CD14-positive monocyte (primary cell): ENCODE data around the gene AOAH. TPM values are rescaled to one million over a fixed set of nuclear protein-coding genes. Genes with fewer than 3 reads are reported as not detected.

Source experiments
- DNase-seq, 3 donors: peaks; one replicate each; pipeline ENCODE4 v3.0.0-alpha.2; 2011 to 2022
- H2AFZ ChIP-seq: 2 replicates; pipeline ENCODE4 v1.6.0; 2012; ENCODE audit warnings: mild to moderate bottlenecking, low read depth, low read length, inconsistent platforms; ENCODE audit not compliant: insufficient read depth, poor library complexity, severe bottlenecking
- H3K27ac ChIP-seq, 2 donors: 1 replicate in 1 of 2; 2 replicates in 1 of 2; pipeline ENCODE4 v1.5.1; 2012 to 2013; ENCODE audit warnings: low read length in 2 of 2, control low read depth in 1 of 2, inconsistent platforms in 1 of 2, low read depth in 1 of 2, mild to moderate bottlenecking in 1 of 2
- H3K27me3 ChIP-seq, 2 donors: one replicate each; pipeline versions ENCODE4 v1.6.0 to v1.6.1; 2011 to 2013; ENCODE audit warnings: low read length in 2 of 2; ENCODE audit not compliant: control insufficient read depth in 2 of 2, insufficient read depth in 2 of 2
- H3K36me3 ChIP-seq, 2 donors: replicated peaks in 1 of 2; 1 replicate in 1 of 2; 2 replicates in 1 of 2; pipeline versions ENCODE4 v1.5.1 to v1.6.1; 2012 to 2013; ENCODE audit warnings: low read length in 2 of 2, control low read depth in 1 of 2, inconsistent platforms in 1 of 2, mild to moderate bottlenecking in 1 of 2; ENCODE audit not compliant: insufficient read depth in 2 of 2, control insufficient read depth in 1 of 2
- H3K4me1 ChIP-seq, 2 donors: 1 replicate in 1 of 2; 2 replicates in 1 of 2; pipeline versions ENCODE4 v1.5.1 to v1.6.1; 2012 to 2013; ENCODE audit warnings: low read length in 2 of 2, control low read depth in 1 of 2, inconsistent platforms in 1 of 2, mild to moderate bottlenecking in 1 of 2, moderate library complexity in 1 of 2; ENCODE audit not compliant: insufficient read depth in 2 of 2, control insufficient read depth in 1 of 2
- H3K4me2 ChIP-seq: replicated peaks from 2 replicates; pipeline ENCODE3; 2012; ENCODE audit warnings: low read length, moderate library complexity, mild to moderate bottlenecking; ENCODE audit not compliant: poor library complexity, severe bottlenecking; ENCODE audit errors: extremely low read depth
- H3K4me3 ChIP-seq, 3 experiments: fragments of 200-600 bp in 1 of 3; sonication (generic) in 1 of 3; replicated peaks in 1 of 3; 1 replicate in 2 of 3; 2 replicates in 1 of 3; pipeline ENCODE4 v1.5.1; 2011 to 2013; ENCODE audit warnings: low read length in 3 of 3, mild to moderate bottlenecking in 3 of 3, control low read depth in 2 of 3, low read depth in 2 of 3, inconsistent platforms in 1 of 3, moderate library complexity in 1 of 3
- H3K79me2 ChIP-seq: 2 replicates; pipeline ENCODE4 v1.6.0; 2012; ENCODE audit warnings: mild to moderate bottlenecking, control low read depth, inconsistent platforms, low read length, moderate library complexity; ENCODE audit not compliant: insufficient read depth
- H3K9ac ChIP-seq: 2 replicates; pipeline ENCODE4 v1.6.0; 2017; ENCODE audit warnings: low read length, mild to moderate bottlenecking; ENCODE audit not compliant: insufficient read depth, poor library complexity, severe bottlenecking
- H3K9me3 ChIP-seq, 2 donors: replicated peaks in 1 of 2; 1 replicate in 1 of 2; 2 replicates in 1 of 2; pipeline versions ENCODE4 v1.5.1 to v1.6.1; 2012 to 2013; ENCODE audit warnings: low read length in 2 of 2, control low read depth in 1 of 2; ENCODE audit not compliant: control insufficient read depth in 1 of 2, insufficient read depth in 1 of 2
- H4K20me1 ChIP-seq: 2 replicates; pipeline ENCODE4 v1.6.0; 2012; ENCODE audit warnings: mild to moderate bottlenecking, low read length, control low read depth, moderate library complexity; ENCODE audit not compliant: insufficient read depth
- H3K27ac Mint-ChIP-seq, 7 donors: one replicate each; pipeline ENCODE4 v1.8.0; 2020; ENCODE audit warnings: mild to moderate bottlenecking in 7 of 7, mixed read lengths in 7 of 7, moderate library complexity in 6 of 7, inconsistent platforms in 2 of 7
- H3K27me3 Mint-ChIP-seq, 3 donors: one replicate each; pipeline ENCODE4 v1.8.0; 2021 to 2022; ENCODE audit warnings: low read depth in 3 of 3, mild to moderate bottlenecking in 3 of 3, mixed read lengths in 3 of 3, moderate library complexity in 3 of 3, inconsistent platforms in 1 of 3
- H3K36me3 Mint-ChIP-seq, 2 donors: one replicate each; pipeline ENCODE4 v1.8.0; 2020; ENCODE audit warnings: mixed read lengths in 2 of 2, inconsistent platforms in 1 of 2, mild to moderate bottlenecking in 1 of 2
- H3K4me1 Mint-ChIP-seq: one replicate; pipeline ENCODE4 v1.8.0; 2020; ENCODE audit warnings: mild to moderate bottlenecking, mixed read lengths
- H3K4me3 Mint-ChIP-seq, 2 donors: one replicate each; pipeline ENCODE4 v1.8.0; 2020; ENCODE audit warnings: mild to moderate bottlenecking in 2 of 2, mixed read lengths in 2 of 2, moderate library complexity in 1 of 2
- H3K9me3 Mint-ChIP-seq, 7 donors: one replicate each; pipeline ENCODE4 v1.8.0; 2020 to 2022; ENCODE audit warnings: mixed read lengths in 7 of 7, mild to moderate bottlenecking in 6 of 7, moderate library complexity in 6 of 7, inconsistent platforms in 2 of 7
- CTCF ChIP-seq: fragments of 200-600 bp; IDR thresholded peaks from one replicate; pipeline ENCODE4 v1.8.0; 2022; ENCODE audit warnings: antibody characterized with exemption, mild to moderate bottlenecking
- WGBS: methylation state at CpG from one replicate; pipeline ENCODE4 v1.1.5; 2013; ENCODE audit warnings: missing lambda C conversion rate; ENCODE audit not compliant: insufficient coverage; 5-methylcytosine and 5-hydroxymethylcytosine counted together
- intact Hi-C, 2 donors: fragments of 100-400 bp; cut with micrococcal nuclease; formaldehyde crosslinking; loops; one replicate each; pipeline versions ENCODE4 v1.15.0 to v1.15.1; 2023
- polyA plus RNA-seq, 3 donors: library from polyadenylated mRNA; depleted of rRNA in 1 of 3; unstranded in 2 of 3; stranded (reverse) in 1 of 3; fragments of 300-500 nt in 2 of 3; fragments of >200 nt in 1 of 3; fragmentation: Illumina TruSeq in 2 of 3; gene quantifications; 1 replicate in 2 of 3; 2 replicates in 1 of 3; pipeline ENCODE4 v1.2.3, GENCODE V29; 2012 to 2021

AOAH gene
- polyA plus RNA-seq, 3 donors = 305 to 467 (median 349) TPM

GRCh38 chr7:36602934-36603887, 121.1 kb downstream of the AOAH start:
- Histone ChIP-seq H3K4me3 (no peak overlapping the region), H3K36me3 (peaks cover 66 to 100% of the 10 kb centered on the region in 2 donors), H3K4me2 (no peak overlapping the region), H3K4me1 (peaks cover 17 to 23% of the 10 kb centered on the region in 2 donors), H3K27ac (peak overlapping the region in 1 of 2 donors; percentile 58), H3K27me3 (no peaks in the 10 kb centered on the region), H3K9ac (no peak overlapping the region), H3K79me2 (no peaks in the 10 kb centered on the region), H3K9me3 (no peaks in the 10 kb centered on the region), H4K20me1 (peaks cover 100% of the 10 kb centered on the region), H2AFZ (no peak overlapping the region)
- Mint-ChIP-seq H3K9me3 (no peaks in the 10 kb centered on the region), H3K4me3 (no peak overlapping the region), H3K27ac (peak overlapping the region in 4 of 7 donors; percentile 6 to 90 (median 56)), H3K36me3 (peaks cover 86 to 93% of the 10 kb centered on the region in 2 donors), H3K4me1 (peaks cover 36% of the 10 kb centered on the region), H3K27me3 (no peaks in the 10 kb centered on the region)
- intact Hi-C loops = no loop called here
- 35% methylated on average over 5 of the region's 7 CpGs for WGBS
- no peak for TF ChIP-seq CTCF
- no peak for DNase-seq

GRCh38 chr7:36602511-36602910, 121.8 kb downstream of the AOAH start:
- Histone ChIP-seq H3K79me2 (no peaks in the 10 kb centered on the region), H3K9me3 (no peaks in the 10 kb centered on the region), H2AFZ (no peak overlapping the region), H4K20me1 (peaks cover 100% of the 10 kb centered on the region), H3K27ac (peak overlapping the region in 1 of 2 donors; percentile 58), H3K36me3 (peaks cover 66 to 100% of the 10 kb centered on the region in 2 donors), H3K9ac (no peak overlapping the region), H3K27me3 (no peaks in the 10 kb centered on the region), H3K4me1 (peaks cover 17 to 23% of the 10 kb centered on the region in 2 donors), H3K4me3 (no peak overlapping the region), H3K4me2 (no peak overlapping the region)
- Mint-ChIP-seq H3K27me3 (no peaks in the 10 kb centered on the region), H3K9me3 (no peaks in the 10 kb centered on the region), H3K36me3 (peaks cover 86 to 93% of the 10 kb centered on the region in 2 donors), H3K4me1 (peaks cover 36% of the 10 kb centered on the region), H3K4me3 (no peak overlapping the region), H3K27ac (peak overlapping the region in 4 of 7 donors; percentile 6 to 90 (median 44))
- intact Hi-C loops = no loop called here
- WGBS = 100% methylated on average over 1 of the region's 3 CpGs
- no peak for TF ChIP-seq CTCF
- no peak for DNase-seq
